K562 (cell line): ENCODE data around the gene SLC26A11. TPM values are rescaled to one million over a fixed set of nuclear protein-coding genes. Genes with fewer than 3 reads are reported as not detected.

Experiments
- ATAC-seq: fragments of 200-7000 bp; cut with Tn5 transposase; 3 replicates; pipeline ENCODE4 v1.9.1; 2020; ENCODE audit warnings: moderate library complexity
- BruUV-seq: library from RNA; stranded (reverse); fragments of 400-500 nt; replicated peaks from 2 replicates; lab custom pipeline; 2021; lab: Mats Ljungman, UMichigan
- CTCF ChIA-PET: fragments of 300-600 bp; formaldehyde crosslinking; extraction: SDS; loops from one replicate; lab custom pipeline; 2021; ENCODE audit warnings: low intra/inter-chr PET ratio; lab: Yijun Ruan, JAX
- POLR2A ChIA-PET: fragments of 300-600, 350-650 bp; sonication (Branson Sonifier 250); formaldehyde crosslinking; extraction: SDS; loops from one replicate; lab custom pipeline; 2021; ENCODE audit warnings: antibody characterized with exemption, inconsistent platforms; lab: Yijun Ruan, JAX
- DNase-seq, 4 experiments: peaks; one replicate each; pipeline versions ENCODE4 v3.0.0 to v3.0.0-alpha.2; 2011 to 2018; ENCODE audit warnings: low spot score in 3 of 4, mixed read lengths in 3 of 4; ENCODE audit errors: extremely low read depth in 1 of 4
- FAIRE-seq: peaks from 2 replicates; lab custom pipeline; 2011; peaks lifted over from hg19 to GRCh38; lab: Jason Lieb, UNC
- H2AFZ ChIP-seq: 2 replicates; pipeline ENCODE4 v1.6.0; 2011; ENCODE audit warnings: low read depth, low read length, control low read depth, inconsistent platforms
- H3K27ac ChIP-seq: fragments of 200-600 bp; 3 replicates; pipeline ENCODE4 v1.8.0; 2011; ENCODE audit warnings: low read depth, mild to moderate bottlenecking, control low read depth, inconsistent platforms, low read length, moderate library complexity, mixed read lengths; ENCODE audit errors: extremely low read depth
- H3K27me3 ChIP-seq, 2 experiments: fragments of 300-600 bp in 1 of 2; 2 replicates in 1 of 2; 3 replicates in 1 of 2; pipeline versions ENCODE4 v1.6.0 to v1.8.0; 2011; ENCODE audit warnings: inconsistent platforms in 2 of 2, low read length in 2 of 2, mild to moderate bottlenecking in 1 of 2, mixed read lengths in 1 of 2, moderate library complexity in 1 of 2; ENCODE audit not compliant: control insufficient read depth in 2 of 2, insufficient read depth in 2 of 2
- H3K36me3 ChIP-seq: fragments of 300-600 bp; 3 replicates; pipeline ENCODE4 v1.8.0; 2011; ENCODE audit warnings: mild to moderate bottlenecking, low read length, inconsistent platforms; ENCODE audit not compliant: control insufficient read depth, insufficient read depth
- H3K4me1 ChIP-seq, 2 experiments: fragments of 200-600 bp in 1 of 2; replicated peaks in 1 of 2; 2 replicates in 1 of 2; 3 replicates in 1 of 2; pipeline versions ENCODE4 v1.5.1 to v1.8.0; 2011; ENCODE audit warnings: inconsistent platforms in 2 of 2, low read length in 2 of 2, mild to moderate bottlenecking in 1 of 2, mixed read lengths in 1 of 2, moderate library complexity in 1 of 2; ENCODE audit not compliant: control insufficient read depth in 2 of 2, insufficient read depth in 2 of 2
- H3K4me2 ChIP-seq: 2 replicates; pipeline ENCODE4 v1.6.1; 2011; ENCODE audit warnings: low read length, control low read depth, inconsistent platforms, mixed read lengths; ENCODE audit not compliant: insufficient read depth
- H3K4me3 ChIP-seq: fragments of 200-600 bp; sonication (generic), shearing (Covaris generic); 2 replicates; pipeline ENCODE4 v1.5.1; 2016; ENCODE audit warnings: control low read depth, inconsistent platforms
- H3K79me2 ChIP-seq: fragments of 200-600 bp; 3 replicates; pipeline ENCODE4 v1.8.0; 2011; ENCODE audit warnings: low read length, inconsistent platforms; ENCODE audit not compliant: control insufficient read depth, insufficient read depth
- H3K9ac ChIP-seq, 2 experiments: 2 replicates each; pipeline versions ENCODE4 v1.6.0 to v1.6.1; 2011; ENCODE audit warnings: low read depth in 2 of 2, low read length in 2 of 2, control low read depth in 1 of 2, inconsistent platforms in 1 of 2, mild to moderate bottlenecking in 1 of 2, mixed read lengths in 1 of 2; ENCODE audit not compliant: insufficient read depth in 1 of 2
- H3K9me1 ChIP-seq: one replicate; pipeline ENCODE4 v1.6.0; 2011; ENCODE audit warnings: inconsistent platforms, mild to moderate bottlenecking, low read length, moderate library complexity; ENCODE audit not compliant: control insufficient read depth, insufficient read depth
- H3K9me3 ChIP-seq: replicated peaks from 2 replicates; pipeline ENCODE4 v1.5.1; 2011; ENCODE audit warnings: low read depth, low read length, inconsistent platforms; ENCODE audit not compliant: control insufficient read depth, insufficient read depth
- H4K20me1 ChIP-seq: replicated peaks from 2 replicates; pipeline ENCODE4 v1.6.1; 2011; ENCODE audit warnings: low read length, inconsistent platforms, mixed read lengths; ENCODE audit not compliant: control insufficient read depth, insufficient read depth
- ETV1 ChIP-seq: fragments of 450-650 bp; conservative IDR thresholded peaks from 2 replicates; pipeline ENCODE4 v1.6.1; 2016; ENCODE audit warnings: missing genetic modification characterization, control low read depth, low read depth, missing compliant biosample characterization
- EZH2 ChIP-seq: IDR thresholded peaks from 2 replicates; pipeline ENCODE4 v1.6.1; 2012; ENCODE audit warnings: low read depth, mild to moderate bottlenecking, inconsistent platforms, low read length, borderline replicate concordance
- NBN ChIP-seq: fragments of 450-650 bp; IDR thresholded peaks from 2 replicates; pipeline ENCODE4 v1.6.1; 2016; ENCODE audit warnings: low read depth, mild to moderate bottlenecking
- WGBS: fragments of 100-300 bp; shearing (Covaris generic); methylation state at CpG from one replicate; pipeline ENCODE4 v1.1.6; 2016; ENCODE audit warnings: low coverage, mixed read lengths; ENCODE audit not compliant: insufficient coverage; ENCODE audit errors: missing lambda C conversion rate; 5-methylcytosine and 5-hydroxymethylcytosine counted together
- in situ Hi-C: fragments of 300-500 bp; cut with MboI; formaldehyde crosslinking; loops from 4 replicates; pipeline ENCODE4 v1.15.0; 2018; ENCODE audit warnings: inconsistent platforms, mixed read lengths
- intact Hi-C: fragments of 100-400 bp; cut with micrococcal nuclease; formaldehyde crosslinking; loops from 2 replicates; pipeline ENCODE4 v1.14.2; 2022
- polyA plus RNA-seq, 8 experiments: library from polyadenylated mRNA; depleted of rRNA in 4 of 8; stranded (reverse) in 5 of 8; unstranded in 3 of 8; fragments of >200 nt; fragmentation: Nextera tagmentation in 2 of 8; fragmentation: Illumina TruSeq in 1 of 8; extraction: Ambion mirVana in 2 of 8; extraction: Trizol in 1 of 8; gene quantifications; 2 replicates each; pipeline versions ENCODE4 v1.2.1 to v1.2.3, GENCODE V29; 2011 to 2014; ENCODE audit warnings: inconsistent platforms in 1 of 8, missing spikeins in 1 of 8
- total RNA-seq, 7 experiments: library from RNA; depleted of rRNA in 6 of 7; stranded (reverse); fragments of >200 nt in 6 of 7; fragmentation: Illumina TruSeq in 2 of 7; extraction: Trizol in 2 of 7; gene quantifications; 2 replicates each; pipeline versions ENCODE4 v1.2.1 to v1.2.3, GENCODE V29; 2011 to 2021; ENCODE audit warnings: low replicate concordance in 1 of 7

The SLC26A11 gene
- total and polyA plus RNA-seq, 9 of the 15 experiments (the other 6 are each of a cell fraction or from before 2014, with no cell fraction given): 0.06 to 3.1 (median 1.2) TPM; not detected in 1

DNA sequence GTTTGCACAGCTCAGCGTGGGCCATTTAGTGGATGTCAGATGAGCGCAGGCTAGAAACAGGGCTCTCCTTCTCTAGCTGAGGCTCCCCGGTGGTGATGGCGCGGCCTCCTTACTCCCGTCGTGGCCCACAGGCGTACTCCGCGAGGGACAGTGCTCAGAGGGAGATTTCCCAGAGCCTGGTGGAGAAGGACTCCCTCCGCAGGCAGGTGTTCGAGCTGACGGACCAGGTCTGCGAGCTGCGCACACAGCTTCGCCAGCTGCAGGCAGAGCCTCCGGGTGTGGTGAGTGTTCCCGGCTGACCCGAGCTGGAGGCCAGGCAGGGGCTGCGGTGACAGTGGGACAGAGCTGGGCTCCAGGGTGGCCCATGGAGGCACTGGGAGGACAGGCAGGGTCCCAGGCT is 29.0 kb upstream of the SLC26A11 start:
- H3K27me3 ChIP-seq: peaks cover 75 to 98% of the 10 kb centered on the region in 2 experiments
- TF ChIP-seq ETV1 (tag) (no peak), EZH2 (peak; percentile 3; the same call in 1 of the 2 replicates), NBN (no peak)
- TF ChIP-seq, all 486 proteins: peak for 1
- no TSS peak for BruUV-seq
- Histone ChIP-seq H3K4me2 (no peak overlapping the region), H3K4me1 (peaks cover 0 to 26% of the 10 kb centered on the region in 2 experiments; a peak in 3 of 5 replicates), H3K79me2 (no peaks in the 10 kb centered on the region), H2AFZ (no peak overlapping the region), H3K4me3 (no peak overlapping the region), H3K9me3 (no peaks in the 10 kb centered on the region; the same call in 1 of the 2 replicates), H3K9me1 (no peaks in the 10 kb centered on the region), H3K27ac (no peak overlapping the region), H4K20me1 (no peaks in the 10 kb centered on the region), H3K36me3 (no peaks in the 10 kb centered on the region), H3K9ac (no peak overlapping the region)
- DNase-seq (no peak), FAIRE-seq (no peak), ATAC-seq (peak; percentile 37)
- 18% methylated on average over 19 of the region's 20 CpGs for WGBS
- intact Hi-C loops: loop anchor here (5.0 kb wide), 1 partner anchor 109 kb away; no protein-coding TSS in a partner anchor
- CTCF ChIA-PET: no interaction called here
- POLR2A ChIA-PET: interaction anchor here (0.5 to 1.3 kb wide), 8 partner anchors 9 to 352 kb away, joined by 3 to 5 read pairs (median 4); partner anchors contain the start of gene CBX4
- in situ Hi-C loops: loop anchor here (10.0 kb wide), 1 partner anchor 794 kb away; no protein-coding TSS in a partner anchor
